H1 (cell line): Measurements from ENCODE around the gene SMIM8. TPM values are rescaled to one million over a fixed set of nuclear protein-coding genes. Genes with fewer than 3 reads are reported as not detected.
A peak's percentile ranks its signal among the peaks of the same experiment; 100 is the strongest.

Source experiments
- CTCF ChIA-PET: fragments of 300-600 bp; sonication (Branson Sonifier 250); formaldehyde crosslinking; loops from one replicate; lab custom pipeline; 2021; ENCODE audit not compliant: partially characterized antibody; lab: Charles Lee
- POLR2A ChIA-PET: fragments of 300-600 bp; sonication (Branson Sonifier 250); formaldehyde crosslinking; loops from one replicate; lab custom pipeline; 2021; ENCODE audit warnings: inconsistent platforms; ENCODE audit not compliant: partially characterized antibody; lab: Charles Lee
- DNase-seq, 2 experiments: peaks; one replicate each; pipeline versions ENCODE4 v3.0.0 to v3.0.0-alpha.2; 2010 to 2022; ENCODE audit warnings: low spot score in 2 of 2, low read depth in 1 of 2, mixed read lengths in 1 of 2
- FAIRE-seq: peaks from 2 replicates; lab custom pipeline; 2011; peaks lifted over from hg19 to GRCh38; lab: Jason Lieb, UNC
- H2AFZ ChIP-seq: 2 replicates; pipeline ENCODE4 v1.8.1; 2012; ENCODE audit warnings: low read length, inconsistent platforms
- H2AK5ac ChIP-seq: 2 replicates; pipeline ENCODE4 v1.6.1; 2013; ENCODE audit warnings: low read depth, low read length
- H2BK120ac ChIP-seq: replicated peaks from 2 replicates; pipeline ENCODE3; 2013; ENCODE audit warnings: low read depth, low read length, inconsistent platforms
- H2BK12ac ChIP-seq: 2 replicates; pipeline ENCODE4 v1.6.1; 2013; ENCODE audit warnings: low read depth, low read length
- H2BK15ac ChIP-seq: 2 replicates; pipeline ENCODE4 v1.6.1; 2013; ENCODE audit warnings: low read length
- H2BK20ac ChIP-seq: 2 replicates; pipeline ENCODE4 v1.6.1; 2013; ENCODE audit warnings: low read length
- H2BK5ac ChIP-seq: 2 replicates; pipeline ENCODE4 v1.6.1; 2013; ENCODE audit warnings: low read depth, low read length
- H3K14ac ChIP-seq: 2 replicates; pipeline ENCODE4 v1.6.1; 2013; ENCODE audit warnings: inconsistent platforms; ENCODE audit not compliant: insufficient read length
- H3K18ac ChIP-seq: 2 replicates; pipeline ENCODE4 v1.6.1; 2013; ENCODE audit warnings: low read length; ENCODE audit errors: extremely low read depth
- H3K23ac ChIP-seq: 2 replicates; pipeline ENCODE4 v1.6.1; 2013; ENCODE audit warnings: inconsistent platforms; ENCODE audit not compliant: insufficient read length
- H3K23me2 ChIP-seq: 2 replicates; pipeline ENCODE4 v1.6.1; 2013; ENCODE audit warnings: low read depth, low read length
- H3K27ac ChIP-seq: 2 replicates; pipeline ENCODE4 v1.6.1; 2011; ENCODE audit warnings: low read depth, low read length, inconsistent platforms
- H3K27me3 ChIP-seq, 4 experiments: replicated peaks in 1 of 4; 1 replicate in 1 of 4; 2 replicates in 3 of 4; pipeline versions ENCODE4 v1.6.1 to v1.8.1; 2011 to 2013; ENCODE audit warnings: low read length in 3 of 4, mild to moderate bottlenecking in 3 of 4, inconsistent platforms in 2 of 4, mixed read lengths in 2 of 4, moderate library complexity in 1 of 4; ENCODE audit not compliant: control insufficient read depth in 3 of 4, insufficient read depth in 3 of 4; ENCODE audit errors: extremely low read depth in 1 of 4
- H3K36me3 ChIP-seq, 4 experiments: 2 replicates each; pipeline versions ENCODE4 v1.6.1 to v1.8.1; 2011 to 2013; ENCODE audit warnings: mild to moderate bottlenecking in 4 of 4, low read length in 3 of 4, moderate library complexity in 2 of 4, control low read depth in 1 of 4, inconsistent platforms in 1 of 4; ENCODE audit not compliant: insufficient read depth in 4 of 4, control insufficient read depth in 2 of 4
- H3K4ac ChIP-seq: replicated peaks from 2 replicates; pipeline ENCODE3; 2013; ENCODE audit warnings: low read length, low read depth, mixed read lengths, inconsistent platforms; ENCODE audit not compliant: insufficient read length
- H3K4me1 ChIP-seq, 4 experiments: replicated peaks in 1 of 4; 1 replicate in 1 of 4; 2 replicates in 3 of 4; pipeline versions ENCODE4 v1.6.1 to v1.8.1; 2011 to 2013; ENCODE audit warnings: low read length in 3 of 4, inconsistent platforms in 2 of 4, mixed read lengths in 1 of 4; ENCODE audit not compliant: insufficient read depth in 4 of 4, control insufficient read depth in 3 of 4
- H3K4me2 ChIP-seq, 2 experiments: 2 replicates each; pipeline versions ENCODE4 v1.6.1 to v1.8.1; 2011 to 2013; ENCODE audit warnings: low read depth in 2 of 2, low read length in 2 of 2, control low read depth in 1 of 2, inconsistent platforms in 1 of 2, mild to moderate bottlenecking in 1 of 2; ENCODE audit not compliant: insufficient read depth in 1 of 2
- H3K4me3 ChIP-seq, 4 experiments: fragments of 200-600, 300-600 bp in 1 of 4; sonication (generic), shearing (Covaris generic), sonication (Bioruptor Twin) in 1 of 4; 2 replicates each; pipeline versions ENCODE4 v1.5.1 to v1.8.1; 2011 to 2016; ENCODE audit warnings: low read length in 4 of 4, low read depth in 3 of 4, control low read depth in 2 of 4, inconsistent platforms in 2 of 4, mild to moderate bottlenecking in 2 of 4, mixed read lengths in 1 of 4, moderate library complexity in 1 of 4; ENCODE audit not compliant: insufficient read depth in 2 of 4; ENCODE audit errors: extremely low read depth in 1 of 4
- H3K56ac ChIP-seq: replicated peaks from 2 replicates; pipeline ENCODE3; 2013; ENCODE audit warnings: low read depth, mild to moderate bottlenecking, mixed read lengths, low read length, inconsistent platforms; ENCODE audit not compliant: insufficient read length
- H3K79me1 ChIP-seq: 2 replicates; pipeline ENCODE4 v1.6.1; 2013; ENCODE audit warnings: low read depth, low read length, control low read depth
- H3K79me2 ChIP-seq, 2 experiments: 2 replicates each; pipeline versions ENCODE4 v1.6.1 to v1.8.1; 2012 to 2013; ENCODE audit warnings: low read length in 2 of 2, mild to moderate bottlenecking in 2 of 2, inconsistent platforms in 1 of 2; ENCODE audit not compliant: insufficient read depth in 2 of 2, control insufficient read depth in 1 of 2
- H3K9ac ChIP-seq, 4 experiments: replicated peaks in 1 of 4; 1 replicate in 1 of 4; 2 replicates in 3 of 4; pipeline versions ENCODE4 v1.6.1 to v1.8.1; 2011 to 2013; ENCODE audit warnings: low read depth in 3 of 4, low read length in 3 of 4, control low read depth in 2 of 4, mild to moderate bottlenecking in 2 of 4, moderate library complexity in 2 of 4, inconsistent platforms in 1 of 4; ENCODE audit errors: extremely low read depth in 1 of 4
- H3K9me3 ChIP-seq, 2 experiments: 2 replicates each; pipeline versions ENCODE4 v1.6.1 to v1.8.1; 2012 to 2013; ENCODE audit warnings: mild to moderate bottlenecking in 2 of 2, moderate library complexity in 2 of 2, control low read depth in 1 of 2, inconsistent platforms in 1 of 2, low read depth in 1 of 2, low read length in 1 of 2, mixed read lengths in 1 of 2; ENCODE audit not compliant: insufficient read depth in 2 of 2
- H4K20me1 ChIP-seq, 2 experiments: replicated peaks in 1 of 2; 2 replicates each; pipeline versions ENCODE3 to v1.8.1; 2011 to 2013; ENCODE audit warnings: inconsistent platforms in 2 of 2, low read length in 2 of 2, mild to moderate bottlenecking in 1 of 2; ENCODE audit not compliant: insufficient read depth in 2 of 2, control insufficient read depth in 1 of 2
- H4K5ac ChIP-seq: 2 replicates; pipeline ENCODE4 v1.6.1; 2013; ENCODE audit warnings: low read length, low read depth, mixed read lengths, inconsistent platforms; ENCODE audit not compliant: insufficient read length
- H4K8ac ChIP-seq: 2 replicates; pipeline ENCODE4 v1.8.0; 2013; ENCODE audit warnings: mild to moderate bottlenecking, moderate library complexity, low read length, inconsistent platforms; ENCODE audit not compliant: insufficient read depth; ENCODE audit errors: extremely low read depth
- H4K91ac ChIP-seq: replicated peaks from 2 replicates; pipeline ENCODE3; 2013; ENCODE audit warnings: low read length, mixed read lengths, inconsistent platforms; ENCODE audit not compliant: insufficient read length
- ASH2L ChIP-seq: fragments of 200-600, 300-600 bp; sonication (generic); IDR thresholded peaks from one replicate; pipeline ENCODE4 v1.7.1; 2017; ENCODE audit warnings: low read length
- ATF2 ChIP-seq: IDR thresholded peaks from 2 replicates; pipeline ENCODE4 v1.6.1; 2012; ENCODE audit warnings: low read length, inconsistent platforms
- CTCF ChIP-seq, 3 experiments: IDR thresholded peaks; 1 replicate in 2 of 3; 2 replicates in 1 of 3; pipeline versions ENCODE4 v1.5.1 to v1.6.1; 2011; ENCODE audit warnings: low read length in 3 of 3, mild to moderate bottlenecking in 3 of 3, inconsistent platforms in 2 of 3, low read depth in 1 of 3, moderate library complexity in 1 of 3; ENCODE audit not compliant: insufficient read depth in 1 of 3; ENCODE audit errors: control extremely low read depth in 1 of 3
- JUND ChIP-seq: IDR thresholded peaks from 2 replicates; pipeline ENCODE4 v1.6.1; 2011; ENCODE audit warnings: mild to moderate bottlenecking, improper control_type of control experiment, low read length
- POLR2A ChIP-seq, 2 experiments: IDR thresholded peaks; 1 replicate in 1 of 2; 2 replicates in 1 of 2; pipeline ENCODE4 v1.6.1; 2011; ENCODE audit warnings: low read depth in 2 of 2, low read length in 2 of 2, mild to moderate bottlenecking in 2 of 2; ENCODE audit errors: control extremely low read depth in 1 of 2
- RAD21 ChIP-seq, 2 experiments: IDR thresholded peaks in 1 of 2; conservative IDR thresholded peaks in 1 of 2; 2 replicates each; pipeline ENCODE4 v1.6.1; 2011; ENCODE audit warnings: low read depth in 2 of 2, low read length in 2 of 2, improper control_type of control experiment in 1 of 2, inconsistent platforms in 1 of 2, mild to moderate bottlenecking in 1 of 2, moderate library complexity in 1 of 2
- SAP30 ChIP-seq: fragments of 300-600 bp; sonication (generic); IDR thresholded peaks from 2 replicates; pipeline ENCODE4 v1.7.1; 2012; ENCODE audit warnings: low read length, moderate library complexity, mild to moderate bottlenecking, inconsistent platforms; ENCODE audit not compliant: insufficient read depth, insufficient replicate concordance
- WGBS, 2 experiments: shearing (Covaris generic) in 1 of 2; methylation state at CpG; one replicate each; pipeline versions ENCODE4 v1.1.6 to v1.1.7; 2013 to 2015; ENCODE audit warnings: low lambda C conversion rate in 2 of 2, mixed read lengths in 2 of 2, inconsistent platforms in 1 of 2, low coverage in 1 of 2, missing lambda C conversion rate in 1 of 2; ENCODE audit not compliant: insufficient replicate concordance in 2 of 2, insufficient coverage in 1 of 2, insufficient read length in 1 of 2; ENCODE audit errors: extremely low coverage in 1 of 2, missing lambda C conversion rate in 1 of 2; 5-methylcytosine and 5-hydroxymethylcytosine counted together
- polyA plus RNA-seq, 7 experiments: library from polyadenylated mRNA; depleted of rRNA in 3 of 7; stranded (reverse) in 5 of 7; unstranded in 2 of 7; fragments of >200 nt in 5 of 7; fragments of 200-250 nt in 2 of 7; gene quantifications; 1 replicate in 5 of 7; 2 replicates in 1 of 7; 4 replicates in 1 of 7; pipeline versions ENCODE4 v1.2.1 to v1.2.3, GENCODE V29; 2011 to 2013; ENCODE audit warnings: missing spikeins in 2 of 7, mixed read lengths in 2 of 7
- total RNA-seq: library from RNA; stranded (reverse); fragmentation: NEBNext Ultra II Directional; extraction: Animal tissue kit (Norgen Biotek cat#: 25700); gene quantifications from 2 replicates; pipeline ENCODE4 v1.2.1, GENCODE V29; 2021

The SMIM8 gene
- total and polyA plus RNA-seq, 2 of the 8 experiments (the other 6 are each of a cell fraction or from before 2014, with no cell fraction given), result 3.0 to 10.7 TPM

- H3K4me3 ChIP-seq, result no peak overlapping the region
- no peaks in the 10 kb centered on the region for H3K4me1 ChIP-seq
- H4K20me1 ChIP-seq, result no peaks in the 10 kb centered on the region
- H3K56ac ChIP-seq, result no peak overlapping the region
- H3K79me2 ChIP-seq, result no peaks in the 10 kb centered on the region
- H4K91ac ChIP-seq, result no peak overlapping the region
- ChIA-PET POLR2A (no interaction called here), CTCF (interaction anchor here (0.7 to 3.8 kb wide), 19 partner anchors 9 to 325 kb away, joined by 3 to 26 read pairs (median 6); partner anchors contain the start of gene SMIM8)
- H2AFZ ChIP-seq, result no peak overlapping the region
- H2AK5ac ChIP-seq, result no peak overlapping the region
- H4K8ac ChIP-seq, result no peak overlapping the region
- DNase-seq (peak in 1 of 2 experiments; percentile 38), FAIRE-seq (peak; percentile 97)
- no peak overlapping the region for H3K4me2 ChIP-seq
- no peaks in the 10 kb centered on the region for H3K79me1 ChIP-seq
- H3K9me3 ChIP-seq, result no peaks in the 10 kb centered on the region
- H2BK120ac ChIP-seq, result no peak overlapping the region
- no peak overlapping the region for H3K27ac ChIP-seq
- TF ChIP-seq SAP30, result no peak
- no peak for TF ChIP-seq POLR2A (IDR thresholded peaks at IDR 0.05; ENCODE audit: control extremely low read depth in 1 of 2, low read depth in 2 of 2, low read length in 2 of 2)
- peak; percentile 67 to 84 (median 82) for TF ChIP-seq CTCF (IDR thresholded peaks at IDR 0.05; ENCODE audit: control extremely low read depth in 1 of 3, insufficient read depth in 1 of 3, low read depth in 1 of 3, low read length in 3 of 3)
- no peak for TF ChIP-seq JUND
- TF ChIP-seq ASH2L, result no peak
- TF ChIP-seq ATF2, result no peak
- TF ChIP-seq RAD21 (IDR thresholded peaks at IDR 0.05 in 1 of 2, conservative IDR thresholded peaks at IDR 0.05 in 1 of 2; ENCODE audit: low read depth in 2 of 2, low read length in 2 of 2), result peak; percentile 92 to 94
- no peak overlapping the region for H2BK20ac ChIP-seq
- no peaks in the 10 kb centered on the region for H3K36me3 ChIP-seq
- H3K27me3 ChIP-seq, result no peaks in the 10 kb centered on the region
- H4K5ac ChIP-seq, result no peak overlapping the region
- H3K23me2 ChIP-seq, result no peaks in the 10 kb centered on the region
- no peak overlapping the region for H3K9ac ChIP-seq
- no peak overlapping the region for H3K18ac ChIP-seq
- no peak overlapping the region for H2BK5ac ChIP-seq
- no peak overlapping the region for H2BK15ac ChIP-seq
- 48% methylated on average over 3 of the region's 3 CpGs; no CpG with 5 or more reads in 1 of the 2 experiments for WGBS, 2 experiments
- no peak overlapping the region for H3K23ac ChIP-seq
- H3K14ac ChIP-seq, result no peak overlapping the region
- H3K4ac ChIP-seq, result no peak overlapping the region
- no peak overlapping the region for H2BK12ac ChIP-seq
Observed at GRCh38 chr6:87391334-87391733, 68.9 kb downstream of the SMIM8 start.
